ENCODE data around the gene CTSA.

DNA sequence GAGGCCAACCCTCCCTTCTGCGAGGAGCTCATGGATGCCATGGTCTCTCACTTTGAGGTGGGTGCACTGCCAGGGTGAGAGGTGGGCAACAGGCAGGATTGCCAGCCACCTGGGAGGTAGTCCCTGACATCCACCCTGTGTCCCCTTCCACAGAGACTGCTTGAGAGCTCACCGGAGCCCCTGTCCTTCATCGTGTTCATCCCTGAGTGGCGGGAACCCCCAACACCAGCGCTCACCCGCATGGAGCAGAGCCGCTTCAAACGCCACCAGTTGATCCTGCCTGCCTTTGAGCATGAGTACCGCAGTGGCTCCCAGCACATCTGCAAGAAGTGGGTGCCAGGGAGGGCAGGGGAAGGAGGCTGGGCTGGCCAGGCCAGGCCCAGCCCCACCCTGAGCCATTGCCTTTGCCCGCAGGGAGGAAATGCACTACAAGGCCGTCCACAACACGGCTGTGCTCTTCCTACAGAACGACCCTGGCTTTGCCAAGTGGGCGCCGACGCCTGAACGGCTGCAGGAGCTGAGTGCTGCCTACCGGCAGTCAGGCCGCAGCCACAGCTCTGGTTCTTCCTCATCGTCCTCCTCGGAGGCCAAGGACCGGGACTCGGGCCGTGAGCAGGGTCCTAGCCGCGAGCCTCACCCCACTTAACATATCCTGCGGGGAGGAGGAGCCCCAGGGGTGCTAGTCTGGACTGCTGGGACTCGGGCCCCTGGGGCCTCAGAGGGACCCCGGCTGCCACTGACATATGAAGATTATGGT, 56.2 kb downstream of the CTSA start:
- TF ChIP-seq, protein P1, sequence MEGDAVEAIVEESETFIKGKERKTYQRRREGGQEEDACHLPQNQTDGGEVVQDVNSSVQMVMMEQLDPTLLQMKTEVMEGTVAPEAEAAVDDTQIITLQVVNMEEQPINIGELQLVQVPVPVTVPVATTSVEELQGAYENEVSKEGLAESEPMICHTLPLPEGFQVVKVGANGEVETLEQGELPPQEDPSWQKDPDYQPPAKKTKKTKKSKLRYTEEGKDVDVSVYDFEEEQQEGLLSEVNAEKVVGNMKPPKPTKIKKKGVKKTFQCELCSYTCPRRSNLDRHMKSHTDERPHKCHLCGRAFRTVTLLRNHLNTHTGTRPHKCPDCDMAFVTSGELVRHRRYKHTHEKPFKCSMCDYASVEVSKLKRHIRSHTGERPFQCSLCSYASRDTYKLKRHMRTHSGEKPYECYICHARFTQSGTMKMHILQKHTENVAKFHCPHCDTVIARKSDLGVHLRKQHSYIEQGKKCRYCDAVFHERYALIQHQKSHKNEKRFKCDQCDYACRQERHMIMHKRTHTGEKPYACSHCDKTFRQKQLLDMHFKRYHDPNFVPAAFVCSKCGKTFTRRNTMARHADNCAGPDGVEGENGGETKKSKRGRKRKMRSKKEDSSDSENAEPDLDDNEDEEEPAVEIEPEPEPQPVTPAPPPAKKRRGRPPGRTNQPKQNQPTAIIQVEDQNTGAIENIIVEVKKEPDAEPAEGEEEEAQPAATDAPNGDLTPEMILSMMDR (conservative IDR thresholded peaks at IDR 0.05), result no peak
- TF ChIP-seq ZFX (IDR thresholded peaks at IDR 0.05), result no peak

Measured in C4-2B (cell line).